Measurements from ENCODE around the gene CNPY3.

Gene CNPY3

DNA sequence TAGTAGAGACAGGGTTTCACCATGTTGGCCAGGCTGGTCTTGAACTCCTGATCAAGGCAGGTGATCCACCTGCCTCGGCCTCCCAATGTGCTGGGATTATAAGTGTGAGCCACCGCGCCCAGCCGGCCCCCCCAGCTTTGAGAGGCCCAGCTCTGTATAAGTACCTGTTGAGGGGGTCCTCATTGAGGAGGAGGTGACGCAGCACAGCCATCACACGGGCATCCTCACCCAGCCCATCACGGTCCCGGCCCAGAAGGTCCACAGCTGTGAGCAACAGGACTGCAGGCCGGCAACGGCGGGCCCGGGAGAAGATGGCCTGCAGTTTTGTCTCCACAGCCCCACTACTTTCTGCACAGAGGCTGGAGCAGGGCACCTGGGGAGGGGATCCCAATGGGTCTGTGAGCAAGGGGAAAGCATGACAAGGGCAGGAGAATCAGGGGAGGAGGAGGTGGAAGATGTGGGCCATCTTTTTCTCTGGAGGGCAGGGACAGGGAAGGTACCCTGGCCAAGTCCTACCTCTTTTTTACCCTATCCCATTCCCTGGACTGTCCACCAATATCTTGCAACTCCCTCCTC lies 38.9 kb downstream of the CNPY3 start:
- Histone ChIP-seq H3K4me2 (ENCODE audit: low read length) (no peak overlapping the region), H3K79me2 (no peaks in the 10 kb centered on the region), H3K27me3 (ENCODE audit: control insufficient read depth, insufficient read depth, low read length) (no peaks in the 10 kb centered on the region), H3K9ac (no peak overlapping the region), H3K27ac (no peak overlapping the region), H3K9me3 (ENCODE audit: control insufficient read depth, low read length) (no peaks in the 10 kb centered on the region), H3K36me3 (ENCODE audit: control insufficient read depth, insufficient read depth, low read length) (no peaks in the 10 kb centered on the region), H3K4me1 (no peaks in the 10 kb centered on the region), H2AFZ (no peak overlapping the region), H3K4me3 (ENCODE audit: low read depth, low read length) (no peak overlapping the region)
- TF ChIP-seq, protein P1, sequence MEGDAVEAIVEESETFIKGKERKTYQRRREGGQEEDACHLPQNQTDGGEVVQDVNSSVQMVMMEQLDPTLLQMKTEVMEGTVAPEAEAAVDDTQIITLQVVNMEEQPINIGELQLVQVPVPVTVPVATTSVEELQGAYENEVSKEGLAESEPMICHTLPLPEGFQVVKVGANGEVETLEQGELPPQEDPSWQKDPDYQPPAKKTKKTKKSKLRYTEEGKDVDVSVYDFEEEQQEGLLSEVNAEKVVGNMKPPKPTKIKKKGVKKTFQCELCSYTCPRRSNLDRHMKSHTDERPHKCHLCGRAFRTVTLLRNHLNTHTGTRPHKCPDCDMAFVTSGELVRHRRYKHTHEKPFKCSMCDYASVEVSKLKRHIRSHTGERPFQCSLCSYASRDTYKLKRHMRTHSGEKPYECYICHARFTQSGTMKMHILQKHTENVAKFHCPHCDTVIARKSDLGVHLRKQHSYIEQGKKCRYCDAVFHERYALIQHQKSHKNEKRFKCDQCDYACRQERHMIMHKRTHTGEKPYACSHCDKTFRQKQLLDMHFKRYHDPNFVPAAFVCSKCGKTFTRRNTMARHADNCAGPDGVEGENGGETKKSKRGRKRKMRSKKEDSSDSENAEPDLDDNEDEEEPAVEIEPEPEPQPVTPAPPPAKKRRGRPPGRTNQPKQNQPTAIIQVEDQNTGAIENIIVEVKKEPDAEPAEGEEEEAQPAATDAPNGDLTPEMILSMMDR (IDR thresholded peaks at IDR 0.05) = no peak

DNA sequence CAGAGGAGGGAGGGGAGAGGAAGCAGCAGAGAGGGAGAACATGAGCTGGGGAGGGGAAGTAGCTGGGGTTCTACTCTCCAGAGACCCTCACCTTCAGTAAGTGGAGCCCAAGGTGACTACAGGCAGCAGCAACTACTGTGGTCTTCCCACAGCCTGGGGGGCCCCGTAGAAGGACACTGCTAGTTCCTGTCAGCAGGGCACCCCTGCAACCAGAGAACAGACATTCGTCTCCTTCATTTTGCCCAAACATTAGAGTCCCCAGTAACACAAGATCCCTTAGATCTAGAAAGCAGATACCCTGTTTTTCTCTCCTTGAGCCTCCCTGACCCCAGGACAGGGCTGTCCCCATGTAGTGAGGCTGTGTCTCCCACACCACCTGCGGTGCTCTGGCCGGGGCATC lies 39.5 kb downstream of the CNPY3 start:
- no peak overlapping the region for H3K4me3 ChIP-seq (ENCODE audit: low read depth, low read length)
- H3K27ac ChIP-seq = no peak overlapping the region
- no peak overlapping the region for H2AFZ ChIP-seq
- H3K4me1 ChIP-seq = no peaks in the 10 kb centered on the region
- TF ChIP-seq, protein P1 (IDR thresholded peaks at IDR 0.05) = no peak
- no peaks in the 10 kb centered on the region for H3K9me3 ChIP-seq (ENCODE audit: control insufficient read depth, low read length)
- H3K9ac ChIP-seq = no peak overlapping the region
- no peak overlapping the region for H3K4me2 ChIP-seq (ENCODE audit: low read length)
- H3K27me3 ChIP-seq (ENCODE audit: control insufficient read depth, insufficient read depth, low read length) = no peaks in the 10 kb centered on the region
- no peaks in the 10 kb centered on the region for H3K79me2 ChIP-seq
- H3K36me3 ChIP-seq (ENCODE audit: control insufficient read depth, insufficient read depth, low read length) = no peaks in the 10 kb centered on the region

DNA sequence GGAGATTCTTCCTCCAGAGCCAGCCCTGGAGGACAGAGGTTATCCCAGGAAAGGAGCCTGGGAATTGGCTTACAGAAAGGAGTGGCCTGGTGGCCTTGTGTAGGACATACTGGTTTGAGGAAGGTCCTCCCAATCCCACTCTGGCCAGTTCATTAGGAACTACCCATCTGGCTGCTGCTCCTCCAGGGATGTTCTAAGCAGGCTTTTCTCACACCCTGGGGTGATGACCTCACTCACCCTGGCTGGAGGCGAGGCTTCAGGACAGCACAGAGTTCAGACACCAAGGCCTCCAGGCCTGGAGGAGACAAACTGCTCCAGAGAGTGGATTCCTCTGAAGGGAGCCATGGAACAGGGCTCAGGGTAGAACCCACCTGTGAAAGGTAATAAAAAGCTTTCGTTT lies 40.2 kb downstream of the CNPY3 start:
- H3K27me3 ChIP-seq (ENCODE audit: control insufficient read depth, insufficient read depth, low read length) = no peaks in the 10 kb centered on the region
- H3K79me2 ChIP-seq = no peaks in the 10 kb centered on the region
- H3K4me3 ChIP-seq (ENCODE audit: low read depth, low read length) = no peak overlapping the region
- H3K9ac ChIP-seq = no peak overlapping the region
- H2AFZ ChIP-seq = no peak overlapping the region
- no peak overlapping the region for H3K4me2 ChIP-seq (ENCODE audit: low read length)
- no peak overlapping the region for H3K27ac ChIP-seq
- no peaks in the 10 kb centered on the region for H3K36me3 ChIP-seq (ENCODE audit: control insufficient read depth, insufficient read depth, low read length)
- TF ChIP-seq, protein P1 (IDR thresholded peaks at IDR 0.05) = no peak
- H3K4me1 ChIP-seq = no peaks in the 10 kb centered on the region
- H3K9me3 ChIP-seq (ENCODE audit: control insufficient read depth, low read length) = no peaks in the 10 kb centered on the region

DNA sequence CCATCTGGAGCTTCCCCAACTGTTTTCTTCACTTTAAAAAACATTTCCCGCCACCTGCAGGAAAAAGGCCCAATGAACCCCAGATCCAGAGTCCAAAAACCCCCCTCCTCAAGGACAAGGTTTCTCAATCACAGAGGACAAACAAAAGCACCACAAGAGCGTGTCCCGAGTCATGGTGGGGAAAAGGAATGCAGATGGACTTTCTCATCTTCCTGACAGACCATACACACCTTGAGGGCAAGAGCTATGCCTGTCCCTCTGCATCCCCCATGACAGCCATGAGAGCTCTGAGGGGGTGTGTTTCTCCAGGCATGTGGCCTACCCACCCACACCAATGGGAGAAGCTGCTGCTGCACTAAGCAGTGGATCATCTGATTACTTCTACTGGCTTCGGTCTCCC lies 40.7 kb downstream of the CNPY3 start:
- TF ChIP-seq, protein P1 (IDR thresholded peaks at IDR 0.05) = no peak
- no peaks in the 10 kb centered on the region for H3K36me3 ChIP-seq (ENCODE audit: control insufficient read depth, insufficient read depth, low read length)
- no peak overlapping the region for H3K27ac ChIP-seq
- H3K4me3 ChIP-seq (ENCODE audit: low read depth, low read length) = no peak overlapping the region
- H3K27me3 ChIP-seq (ENCODE audit: control insufficient read depth, insufficient read depth, low read length) = no peaks in the 10 kb centered on the region
- no peaks in the 10 kb centered on the region for H3K4me1 ChIP-seq
- no peaks in the 10 kb centered on the region for H3K79me2 ChIP-seq
- no peaks in the 10 kb centered on the region for H3K9me3 ChIP-seq (ENCODE audit: control insufficient read depth, low read length)
- H3K9ac ChIP-seq = no peak overlapping the region
- no peak overlapping the region for H2AFZ ChIP-seq
- H3K4me2 ChIP-seq (ENCODE audit: low read length) = no peak overlapping the region

DNA sequence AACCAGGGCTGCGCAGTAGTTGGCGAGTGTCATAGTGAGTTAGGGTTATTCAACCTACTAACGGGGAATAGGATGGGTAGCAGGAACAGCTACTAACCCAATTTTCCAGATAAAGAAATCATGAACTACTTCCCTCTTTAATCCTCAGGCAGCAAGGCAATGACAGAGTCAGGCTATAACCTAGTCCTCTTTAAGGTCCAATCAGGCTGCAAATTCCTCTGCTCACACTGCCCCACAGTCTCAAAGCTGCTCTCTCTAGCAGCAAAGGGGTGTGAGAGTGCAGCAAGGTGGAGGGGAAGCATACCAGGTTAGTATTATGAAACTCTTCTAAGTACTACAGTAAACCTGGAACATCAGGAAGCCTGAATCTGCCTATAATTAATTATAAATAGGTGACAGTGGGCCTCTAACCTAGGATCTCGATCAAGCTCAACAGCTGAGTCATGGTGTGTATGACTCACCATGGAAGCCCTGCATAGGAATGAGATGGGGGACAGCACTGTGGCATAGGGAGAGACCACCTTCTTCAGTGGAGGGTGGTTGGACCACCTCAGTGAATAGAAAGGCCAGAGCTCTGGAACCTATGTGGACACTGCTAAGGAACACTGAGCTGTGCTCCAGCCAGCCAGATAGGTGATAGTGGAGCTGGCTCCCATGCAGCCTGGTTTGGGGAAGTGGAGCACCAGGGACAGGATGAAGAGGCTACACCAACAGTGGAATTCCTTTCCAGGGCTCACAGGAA lies 41.8 kb downstream of the CNPY3 start:
- Histone ChIP-seq H3K4me3 (ENCODE audit: low read depth, low read length) (no peak overlapping the region), H3K4me2 (ENCODE audit: low read length) (no peak overlapping the region), H3K9me3 (ENCODE audit: control insufficient read depth, low read length) (no peaks in the 10 kb centered on the region), H2AFZ (no peak overlapping the region), H3K4me1 (no peaks in the 10 kb centered on the region), H3K27me3 (ENCODE audit: control insufficient read depth, insufficient read depth, low read length) (no peaks in the 10 kb centered on the region), H3K36me3 (ENCODE audit: control insufficient read depth, insufficient read depth, low read length) (no peaks in the 10 kb centered on the region), H3K9ac (no peak overlapping the region), H3K79me2 (no peaks in the 10 kb centered on the region), H3K27ac (no peak overlapping the region)
- TF ChIP-seq, protein P1 (IDR thresholded peaks at IDR 0.05) = no peak

Measured in parathyroid adenoma (tissue), 2 donors.